Esophagus (tissue), 2 donors: ENCODE measurements around the gene C6. TPM values are rescaled to one million over a fixed set of nuclear protein-coding genes. Genes with fewer than 3 reads are reported as not detected.

Source experiments
- H3K27ac ChIP-seq, 2 donors: one replicate each; pipeline ENCODE4 v1.5.1; 2013; ENCODE audit warnings: low read depth in 2 of 2, mild to moderate bottlenecking in 2 of 2, inconsistent platforms in 1 of 2, low read length in 1 of 2, moderate library complexity in 1 of 2
- H3K27me3 ChIP-seq, 2 donors: one replicate each; pipeline ENCODE4 v1.6.1; 2013; ENCODE audit warnings: low read length in 2 of 2, control low read depth in 1 of 2, mild to moderate bottlenecking in 1 of 2; ENCODE audit not compliant: insufficient read depth in 2 of 2, control insufficient read depth in 1 of 2
- H3K36me3 ChIP-seq, 2 donors: one replicate each; pipeline ENCODE4 v1.6.1; 2013; ENCODE audit warnings: low read length in 1 of 2; ENCODE audit not compliant: control insufficient read depth in 2 of 2, insufficient read depth in 2 of 2
- H3K4me1 ChIP-seq, 2 donors: one replicate each; pipeline ENCODE4 v1.6.1; 2013; ENCODE audit warnings: low read length in 1 of 2; ENCODE audit not compliant: control insufficient read depth in 2 of 2, insufficient read depth in 2 of 2
- H3K4me3 ChIP-seq, 2 donors: one replicate each; pipeline ENCODE4 v1.5.1; 2013; ENCODE audit warnings: low read length in 2 of 2, mild to moderate bottlenecking in 2 of 2, low read depth in 1 of 2, moderate library complexity in 1 of 2
- H3K9me3 ChIP-seq, 2 donors: one replicate each; pipeline ENCODE4 v1.6.1; 2013; ENCODE audit warnings: mild to moderate bottlenecking in 2 of 2, low read depth in 1 of 2, low read length in 1 of 2, moderate library complexity in 1 of 2; ENCODE audit not compliant: control insufficient read depth in 2 of 2, insufficient read depth in 1 of 2
- WGBS, 2 donors: extraction: QIAGEN DNeasy Blood & Tissue Kit; methylation state at CpG; one replicate each; pipeline ENCODE4 v1.1.7; 2013; 5-methylcytosine and 5-hydroxymethylcytosine counted together
- polyA plus RNA-seq, 2 donors: library from polyadenylated mRNA; stranded (reverse); fragments of 200-250 nt; gene quantifications; one replicate each; pipeline ENCODE4 v1.2.3, GENCODE V29; 2013
- donor health status: healthy with polysubstance abuse.
- donor health status: Bipolar disorder and iron deficiency.

C6 gene
- polyA plus RNA-seq: under 1 TPM; 0.09 to 0.12 TPM

DNA sequence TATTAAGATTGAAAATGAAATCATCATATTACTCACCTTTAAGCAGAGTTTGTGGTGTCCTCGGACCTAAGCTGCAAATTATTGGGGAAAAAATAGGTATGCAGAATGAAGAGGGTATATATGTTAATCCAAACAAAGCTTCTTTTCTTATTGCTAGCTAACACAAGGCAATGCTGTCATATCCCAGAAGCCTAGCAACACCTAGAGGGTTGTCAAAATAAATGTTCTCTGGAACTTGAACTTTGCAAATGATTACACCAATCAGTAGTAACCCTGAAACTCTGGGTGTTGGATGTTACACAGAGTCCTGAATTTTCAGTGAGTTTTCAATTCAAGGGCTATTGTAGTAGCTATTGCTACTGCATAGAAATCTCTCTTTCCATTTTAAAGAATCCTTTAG lies at the start of gene C6:
C6 (minus strand) TSS at position 193 of the 400 bp plus-strand sequence. CDS start 10,302 bp downstream, outside the sequence.
- H3K4me3 ChIP-seq: no peak within 1 kb of the TSS
- H3K4me1 ChIP-seq: no peaks in the 10 kb centered on the region
- H3K27ac ChIP-seq: no peak within 1 kb of the TSS
- H3K36me3 ChIP-seq: no peaks in the 10 kb centered on the region
- WGBS, 2 donors: 38 to 46% methylated on average over 1 of the region's 1 CpG
- no peaks in the 10 kb centered on the region for H3K9me3 ChIP-seq
- no peaks in the 10 kb centered on the region for H3K27me3 ChIP-seq

DNA sequence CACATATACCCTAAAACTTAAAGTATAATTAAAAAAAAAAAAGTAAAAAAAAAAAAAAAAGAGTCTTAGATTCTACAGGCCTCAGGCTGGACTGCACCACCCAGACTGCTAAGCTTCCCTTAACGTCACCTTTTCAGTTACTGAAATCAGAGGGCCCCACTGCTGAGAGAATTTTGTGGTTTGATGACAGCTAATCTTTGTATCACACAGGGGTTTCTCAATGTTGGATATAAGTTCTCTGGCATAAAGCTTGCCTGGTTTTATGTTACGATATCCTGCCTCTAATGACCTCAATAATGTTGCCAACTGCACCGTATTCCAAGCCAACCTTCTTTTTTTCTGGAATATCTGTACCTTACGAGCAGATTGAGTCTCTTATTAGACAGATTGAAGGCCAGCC lies 43.1 kb upstream of the C6 start:
- no peaks in the 10 kb centered on the region for H3K36me3 ChIP-seq
- no peak overlapping the region for H3K27ac ChIP-seq
- 85 to 87% methylated on average over 4 of the region's 4 CpGs for WGBS, 2 donors

GRCh38 chr5:41253109-41253508 lies 39.8 kb upstream of the C6 start:
- H3K4me1 ChIP-seq: no peaks in the 10 kb centered on the region
- H3K4me3 ChIP-seq: no peak overlapping the region
- peaks cover 0 to 3% of the 10 kb centered on the region in 2 donors for H3K9me3 ChIP-seq
- H3K27ac ChIP-seq: no peak overlapping the region
- H3K36me3 ChIP-seq: no peaks in the 10 kb centered on the region
- H3K27me3 ChIP-seq: no peaks in the 10 kb centered on the region

More for the DNA sequence above, 43.1 kb upstream of the C6 start:
- Histone ChIP-seq H3K4me3 (no peak overlapping the region), H3K9me3 (peaks cover 0 to 3% of the 10 kb centered on the region in 2 donors), H3K27me3 (no peaks in the 10 kb centered on the region), H3K4me1 (no peaks in the 10 kb centered on the region)

DNA sequence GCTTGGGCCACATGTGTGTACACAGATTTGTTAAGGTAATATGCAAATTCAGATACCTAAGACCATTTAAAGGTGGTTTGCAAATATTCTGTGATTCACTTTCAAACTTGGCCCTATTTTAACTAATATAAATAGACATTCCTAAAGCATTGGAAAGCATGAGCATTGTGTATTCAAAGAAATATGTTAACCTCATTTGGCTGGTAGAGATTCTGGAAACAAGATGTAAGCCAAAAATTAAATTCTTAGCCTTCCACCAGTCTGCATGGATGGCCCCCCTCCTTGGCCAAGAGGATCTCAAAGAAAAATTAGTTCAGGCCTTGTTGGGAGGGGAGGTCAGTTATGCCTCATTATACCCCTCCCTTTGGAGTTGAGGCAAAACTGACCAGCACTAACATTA lies 38.7 kb upstream of the C6 start:
- no peak overlapping the region for H3K4me3 ChIP-seq
- no peak overlapping the region for H3K27ac ChIP-seq
- no peaks in the 10 kb centered on the region for H3K36me3 ChIP-seq
- H3K4me1 ChIP-seq: no peaks in the 10 kb centered on the region
- H3K27me3 ChIP-seq: no peaks in the 10 kb centered on the region
- peaks cover 0 to 3% of the 10 kb centered on the region in 2 donors for H3K9me3 ChIP-seq

DNA sequence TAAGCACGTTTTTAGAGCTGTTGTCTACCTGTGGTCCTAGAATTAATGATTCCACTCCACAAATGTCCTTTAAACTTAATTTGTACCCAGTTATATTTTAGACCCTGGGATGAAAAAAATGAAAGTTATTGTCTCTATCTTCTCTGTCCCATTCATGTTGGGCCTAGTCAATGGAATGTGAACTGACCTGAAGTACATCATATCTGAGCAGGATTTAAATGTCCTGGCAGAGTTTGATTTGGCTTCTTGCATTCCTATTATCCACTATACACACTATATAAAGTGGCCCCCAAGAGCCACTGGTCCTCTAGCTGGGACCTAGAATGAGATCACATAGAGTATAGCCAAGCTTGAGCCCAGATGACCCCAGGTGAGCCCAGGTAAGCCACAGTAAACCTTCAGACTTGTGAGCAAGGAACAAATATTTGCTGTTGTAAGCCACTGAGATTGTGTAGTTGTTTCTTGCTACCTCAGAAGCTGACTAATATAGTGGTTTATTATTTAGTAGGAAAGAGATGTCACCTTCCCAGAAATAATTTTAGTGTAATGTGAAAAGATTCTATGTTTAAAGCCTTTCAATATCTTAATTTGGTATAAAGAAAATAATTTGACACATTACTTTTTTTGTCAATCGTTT lies 37.1 kb upstream of the C6 start:
- Histone ChIP-seq H3K27ac (no peak overlapping the region), H3K4me3 (no peak overlapping the region), H3K4me1 (no peaks in the 10 kb centered on the region), H3K9me3 (peaks cover 0 to 3% of the 10 kb centered on the region in 2 donors), H3K27me3 (no peaks in the 10 kb centered on the region), H3K36me3 (no peaks in the 10 kb centered on the region)
- 75 to 78% methylated on average over 2 of the region's 2 CpGs for WGBS, 2 donors

DNA sequence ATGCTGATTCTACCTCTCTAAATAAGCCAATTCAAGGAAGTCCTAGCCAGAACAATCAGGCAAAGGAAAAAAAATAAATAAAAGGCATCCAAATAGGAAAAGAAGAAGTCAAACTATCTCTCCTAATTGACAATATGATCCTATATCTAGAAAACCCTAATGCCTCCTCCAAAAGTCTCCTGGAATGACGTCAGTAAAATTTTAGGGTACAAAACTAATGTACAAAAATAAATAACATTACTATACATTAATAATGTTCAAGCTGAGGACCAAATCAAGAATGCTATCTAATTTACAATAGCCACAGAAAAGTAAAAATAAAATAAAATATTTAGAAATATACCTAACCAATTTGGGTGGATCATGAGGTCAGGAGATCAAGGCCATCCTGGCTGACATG lies 33.8 kb upstream of the C6 start:
- Histone ChIP-seq H3K27ac (no peak overlapping the region), H3K27me3 (no peaks in the 10 kb centered on the region), H3K36me3 (no peaks in the 10 kb centered on the region), H3K4me1 (no peaks in the 10 kb centered on the region), H3K9me3 (no peaks in the 10 kb centered on the region), H3K4me3 (no peak overlapping the region)
- 63 to 69% methylated on average over 1 of the region's 1 CpG for WGBS, 2 donors

DNA sequence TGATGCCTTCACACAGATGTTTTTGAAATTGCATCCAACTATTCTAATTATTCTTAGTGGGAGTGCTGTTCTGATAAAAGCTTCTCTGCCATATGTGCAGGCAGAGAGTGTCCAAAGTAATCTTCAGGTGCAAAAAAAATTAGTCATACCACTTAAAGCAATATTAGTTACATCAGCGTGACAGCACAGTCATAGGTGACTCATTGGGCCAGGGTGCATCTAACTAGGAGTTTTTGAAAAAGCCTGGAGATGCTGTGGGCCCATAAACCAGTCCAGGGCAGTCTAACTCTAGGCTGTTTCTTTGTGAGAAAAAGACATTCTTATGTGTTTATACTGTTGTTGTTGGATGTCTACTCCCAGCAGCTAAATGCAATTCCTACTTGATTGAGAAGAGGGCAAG lies 33.0 kb upstream of the C6 start:
- no peak overlapping the region for H3K27ac ChIP-seq
- no peaks in the 10 kb centered on the region for H3K36me3 ChIP-seq
- no peaks in the 10 kb centered on the region for H3K4me1 ChIP-seq
- H3K27me3 ChIP-seq: no peaks in the 10 kb centered on the region
- no peaks in the 10 kb centered on the region for H3K9me3 ChIP-seq
- WGBS, 2 donors: 44 to 59% methylated on average over 1 of the region's 1 CpG
- H3K4me3 ChIP-seq: no peak overlapping the region

DNA sequence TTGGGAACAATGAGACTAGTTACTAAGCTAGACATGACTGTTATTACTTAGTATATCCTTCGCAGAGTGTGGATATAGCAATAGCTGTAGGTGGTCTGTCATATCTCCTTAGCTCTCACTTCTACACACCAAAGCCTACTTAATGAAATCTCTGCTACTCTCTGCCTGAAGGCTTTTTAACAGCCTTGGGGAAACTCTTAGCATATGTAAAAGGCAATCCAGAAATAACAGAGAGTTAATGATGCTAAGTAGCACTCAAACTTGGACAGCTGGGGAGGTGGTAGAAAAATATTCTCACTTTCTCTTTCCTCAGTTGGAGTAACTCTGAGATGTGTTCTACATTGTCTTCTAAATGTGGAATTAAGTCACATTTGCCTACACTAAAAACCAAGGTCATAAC lies 30.2 kb upstream of the C6 start:
- H3K4me1 ChIP-seq: no peaks in the 10 kb centered on the region
- peaks cover 0 to 6% of the 10 kb centered on the region in 2 donors for H3K9me3 ChIP-seq
- WGBS, 2 donors: 87 to 94% methylated on average over 1 of the region's 1 CpG
- H3K36me3 ChIP-seq: no peaks in the 10 kb centered on the region
- no peak overlapping the region for H3K4me3 ChIP-seq
- no peak overlapping the region for H3K27ac ChIP-seq
- H3K27me3 ChIP-seq: no peaks in the 10 kb centered on the region

- no peak overlapping the region for H3K27ac ChIP-seq
- H3K9me3 ChIP-seq: peaks cover 0 to 6% of the 10 kb centered on the region in 2 donors
- 81 to 87% methylated on average over 3 of the region's 3 CpGs for WGBS, 2 donors
These were observed 27.7 kb upstream of the C6 start for GRCh38 chr5:41240985-41241384.

DNA sequence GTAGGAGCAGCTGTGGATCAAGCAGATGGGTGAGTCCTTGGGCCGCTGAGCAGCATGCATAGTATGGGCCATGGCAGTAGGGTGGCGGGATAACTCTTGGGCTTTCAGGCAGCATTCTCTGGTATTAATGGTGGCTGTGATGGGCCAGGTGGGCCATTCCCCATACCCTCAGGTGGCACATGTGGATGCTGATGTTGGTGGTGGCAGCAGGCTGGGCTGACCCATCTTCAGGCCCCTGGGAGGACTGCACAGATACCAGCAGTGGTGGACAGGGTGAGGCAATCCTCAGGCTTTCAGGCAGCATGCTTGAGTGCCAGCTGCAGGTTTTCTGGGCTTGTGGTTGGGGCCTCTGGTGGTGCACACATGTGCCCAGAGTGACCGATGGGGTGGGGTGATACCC lies 27.1 kb upstream of the C6 start:
- 86 to 97% methylated on average over 3 of the region's 3 CpGs for WGBS, 2 donors
- no peaks in the 10 kb centered on the region for H3K4me1 ChIP-seq
- H3K9me3 ChIP-seq: peaks cover 0 to 6% of the 10 kb centered on the region in 2 donors
- no peak overlapping the region for H3K27ac ChIP-seq
- H3K4me3 ChIP-seq: no peak overlapping the region
- no peaks in the 10 kb centered on the region for H3K36me3 ChIP-seq
- no peaks in the 10 kb centered on the region for H3K27me3 ChIP-seq

More at GRCh38 chr5:41240985-41241384, 27.7 kb upstream of the C6 start:
- H3K36me3 ChIP-seq: no peaks in the 10 kb centered on the region
- H3K27me3 ChIP-seq: no peaks in the 10 kb centered on the region
- no peak overlapping the region for H3K4me3 ChIP-seq
- no peaks in the 10 kb centered on the region for H3K4me1 ChIP-seq
